Right lobe of liver (tissue), 4 donors: Measurements from ENCODE around the gene CSNK1G1.
"Not testable (repeated sequence)": the region's sequence is repeated elsewhere in the genome, so short reads cannot be mapped to it uniquely, and the experiment has no call there.

Experiments used
- POLR2A ChIP-seq: fragments of 450-650 bp; IDR thresholded peaks from one replicate; pipeline ENCODE4 v1.6.1; 2017; ENCODE audit warnings: antibody characterized with exemption, mild to moderate bottlenecking
- TF ChIP-seq, protein P1 (sequence below), 4 donors: fragments of 200-600 bp in 3 of 4; fragments of 450-650 bp in 1 of 4; IDR thresholded peaks; one replicate each; pipeline versions ENCODE4 v1.5.1 to v1.8.0; 2016 to 2022; ENCODE audit warnings: antibody characterized with exemption in 4 of 4, mild to moderate bottlenecking in 2 of 4
- donor health status: DM: no; HTN: no; CAD: no.
- donor health status: DM: no; HTN: no; CAD: no.
- donor health status: DM: no; HTN: yes; CAD: no.

- TF ChIP-seq, protein P1, sequence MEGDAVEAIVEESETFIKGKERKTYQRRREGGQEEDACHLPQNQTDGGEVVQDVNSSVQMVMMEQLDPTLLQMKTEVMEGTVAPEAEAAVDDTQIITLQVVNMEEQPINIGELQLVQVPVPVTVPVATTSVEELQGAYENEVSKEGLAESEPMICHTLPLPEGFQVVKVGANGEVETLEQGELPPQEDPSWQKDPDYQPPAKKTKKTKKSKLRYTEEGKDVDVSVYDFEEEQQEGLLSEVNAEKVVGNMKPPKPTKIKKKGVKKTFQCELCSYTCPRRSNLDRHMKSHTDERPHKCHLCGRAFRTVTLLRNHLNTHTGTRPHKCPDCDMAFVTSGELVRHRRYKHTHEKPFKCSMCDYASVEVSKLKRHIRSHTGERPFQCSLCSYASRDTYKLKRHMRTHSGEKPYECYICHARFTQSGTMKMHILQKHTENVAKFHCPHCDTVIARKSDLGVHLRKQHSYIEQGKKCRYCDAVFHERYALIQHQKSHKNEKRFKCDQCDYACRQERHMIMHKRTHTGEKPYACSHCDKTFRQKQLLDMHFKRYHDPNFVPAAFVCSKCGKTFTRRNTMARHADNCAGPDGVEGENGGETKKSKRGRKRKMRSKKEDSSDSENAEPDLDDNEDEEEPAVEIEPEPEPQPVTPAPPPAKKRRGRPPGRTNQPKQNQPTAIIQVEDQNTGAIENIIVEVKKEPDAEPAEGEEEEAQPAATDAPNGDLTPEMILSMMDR (IDR thresholded peaks at IDR 0.05), result not testable (repeated sequence)
- not testable (repeated sequence) for TF ChIP-seq POLR2A
These were observed 24.3 kb downstream of the CSNK1G1 start for GRCh38 chr15:64331668-64332067.
